GM21528 (cell line): ENCODE data around the gene ALDH3A1.

Experiments
- ATAC-seq: cut with Tn5 transposase; IDR thresholded peaks from one replicate; pipeline ENCODE4 v1.9.1; 2021; ENCODE audit warnings: mild to moderate bottlenecking, moderate library complexity; ENCODE audit not compliant: unreplicated experiment, low FRiP score

ALDH3A1 gene

GRCh38 chr17:19705771-19706770 is 42.0 kb downstream of the ALDH3A1 start:
- ATAC-seq, result no peak

GRCh38 chr17:19705201-19705600 is 42.9 kb downstream of the ALDH3A1 start:
- no peak for ATAC-seq

GRCh38 chr17:19703828-19704613 is 44.1 kb downstream of the ALDH3A1 start:
- ATAC-seq, result no peak

GRCh38 chr17:19703106-19703827 is 44.8 kb downstream of the ALDH3A1 start:
- ATAC-seq, result no peak

DNA sequence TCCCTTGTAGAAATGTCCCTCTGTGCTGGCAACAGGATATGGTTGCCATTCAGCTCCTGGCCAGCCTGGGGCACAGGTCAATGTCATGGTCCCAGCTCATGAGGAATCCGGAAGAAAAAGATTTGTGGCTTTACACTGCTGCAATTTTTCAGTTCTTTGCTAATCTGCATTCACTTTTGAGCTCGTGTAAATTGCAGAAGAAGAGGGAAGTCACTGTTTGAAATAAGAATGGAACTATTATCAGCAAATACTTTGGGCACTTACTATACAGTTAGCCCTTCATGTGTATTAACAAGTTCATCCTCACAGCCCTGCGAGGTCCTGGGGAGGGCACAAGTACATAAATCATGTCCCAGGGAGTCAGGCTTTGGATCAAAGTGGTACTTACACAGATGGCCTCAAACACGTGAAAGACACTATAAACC is 45.9 kb downstream of the ALDH3A1 start:
- ATAC-seq, result no peak
